ENCODE results near the gene CPA2.

The CPA2 gene

GRCh38 chr7:130299866-130300265, 33.2 kb downstream of the CPA2 start:
- Histone ChIP-seq H3K9ac (ENCODE audit: low read depth, low read length) (no peak overlapping the region), H3K4me1 (ENCODE audit: insufficient read depth, low read length) (no peaks in the 10 kb centered on the region), H3K27ac (ENCODE audit: low read depth, low read length) (no peak overlapping the region), H3K4me3 (ENCODE audit: low read length) (no peak overlapping the region), H3K36me3 (ENCODE audit: insufficient read depth, low read length) (no peaks in the 10 kb centered on the region), H3K9me3 (ENCODE audit: insufficient read depth, low read depth, low read length) (no peaks in the 10 kb centered on the region), H3K27me3 (ENCODE audit: insufficient read depth, low read length) (no peaks in the 10 kb centered on the region)
- WGBS: 94% methylated on average over 7 of the region's 7 CpGs

- H3K9me3 ChIP-seq (ENCODE audit: insufficient read depth, low read depth, low read length): no peaks in the 10 kb centered on the region
Measured at GRCh38 chr7:130301501-130302020, 34.9 kb downstream of the CPA2 start.

DNA sequence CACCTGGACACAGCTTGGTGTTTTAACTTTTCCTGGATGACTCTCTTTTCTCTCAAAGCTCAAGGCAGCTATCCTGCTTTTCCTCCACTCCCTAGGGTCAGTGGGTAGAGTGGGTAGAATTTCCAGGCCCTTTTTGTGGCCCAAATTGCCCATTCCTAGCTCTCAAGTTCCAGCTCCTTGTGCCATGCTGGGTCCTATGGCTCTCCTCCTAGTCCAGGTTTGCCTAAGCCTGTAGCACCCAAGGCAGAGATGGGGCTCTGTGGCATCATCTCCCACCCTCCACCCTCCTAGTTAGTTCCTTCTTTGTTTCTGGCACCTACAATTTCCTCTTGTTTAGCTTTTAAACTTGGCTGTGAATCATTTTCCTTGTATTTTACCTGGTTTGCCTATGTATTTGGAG, 36.0 kb downstream of the CPA2 start:
- Histone ChIP-seq H3K9ac (ENCODE audit: low read depth, low read length) (no peak overlapping the region), H3K9me3 (ENCODE audit: insufficient read depth, low read depth, low read length) (no peaks in the 10 kb centered on the region), H3K4me3 (ENCODE audit: low read length) (no peak overlapping the region), H3K27ac (ENCODE audit: low read depth, low read length) (no peak overlapping the region), H3K36me3 (ENCODE audit: insufficient read depth, low read length) (no peaks in the 10 kb centered on the region), H3K27me3 (ENCODE audit: insufficient read depth, low read length) (no peaks in the 10 kb centered on the region), H3K4me1 (ENCODE audit: insufficient read depth, low read length) (no peaks in the 10 kb centered on the region)

More at GRCh38 chr7:130301501-130302020, 34.9 kb downstream of the CPA2 start:
- no peaks in the 10 kb centered on the region for H3K36me3 ChIP-seq (ENCODE audit: insufficient read depth, low read length)
- H3K9ac ChIP-seq (ENCODE audit: low read depth, low read length): no peak overlapping the region
- H3K4me3 ChIP-seq (ENCODE audit: low read length): no peak overlapping the region
- H3K4me1 ChIP-seq (ENCODE audit: insufficient read depth, low read length): no peaks in the 10 kb centered on the region
- WGBS: 87% methylated on average over 8 of the region's 8 CpGs
- H3K27me3 ChIP-seq (ENCODE audit: insufficient read depth, low read length): no peaks in the 10 kb centered on the region
- H3K27ac ChIP-seq (ENCODE audit: low read depth, low read length): no peak overlapping the region

- Histone ChIP-seq H3K4me3 (ENCODE audit: low read length) (no peak overlapping the region), H3K27ac (ENCODE audit: low read depth, low read length) (no peak overlapping the region), H3K27me3 (ENCODE audit: insufficient read depth, low read length) (no peaks in the 10 kb centered on the region), H3K4me1 (ENCODE audit: insufficient read depth, low read length) (no peaks in the 10 kb centered on the region), H3K9ac (ENCODE audit: low read depth, low read length) (no peak overlapping the region), H3K9me3 (ENCODE audit: insufficient read depth, low read depth, low read length) (no peaks in the 10 kb centered on the region), H3K36me3 (ENCODE audit: insufficient read depth, low read length) (no peaks in the 10 kb centered on the region)
- 100% methylated on average over 2 of the region's 2 CpGs for WGBS
Measured at GRCh38 chr7:130303127-130303526, 36.5 kb downstream of the CPA2 start.

DNA sequence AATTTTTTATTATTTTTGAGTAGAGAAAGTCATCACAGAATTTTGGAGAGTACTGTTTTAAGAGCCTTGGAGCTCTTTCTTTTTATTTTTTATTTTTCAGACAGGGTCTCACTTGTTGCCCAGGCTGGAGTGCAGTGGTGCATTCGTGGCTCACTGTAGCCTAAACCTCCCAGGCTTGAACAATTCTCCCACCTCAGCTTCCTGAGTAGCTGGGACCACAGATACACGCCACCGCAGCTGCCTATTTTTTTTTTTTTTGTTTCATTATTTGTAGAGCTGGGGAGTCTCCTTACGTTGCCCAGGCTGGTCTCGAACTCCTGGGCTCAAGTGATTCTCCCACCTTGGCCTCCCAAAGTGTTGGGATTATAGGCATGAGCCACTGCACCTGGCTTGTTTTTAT, 36.9 kb downstream of the CPA2 start:
- Histone ChIP-seq H3K4me1 (ENCODE audit: insufficient read depth, low read length) (no peaks in the 10 kb centered on the region), H3K4me3 (ENCODE audit: low read length) (no peak overlapping the region), H3K9me3 (ENCODE audit: insufficient read depth, low read depth, low read length) (no peaks in the 10 kb centered on the region), H3K9ac (ENCODE audit: low read depth, low read length) (no peak overlapping the region), H3K27ac (ENCODE audit: low read depth, low read length) (no peak overlapping the region), H3K27me3 (ENCODE audit: insufficient read depth, low read length) (no peaks in the 10 kb centered on the region), H3K36me3 (ENCODE audit: insufficient read depth, low read length) (no peaks in the 10 kb centered on the region)
- 88% methylated on average over 5 of the region's 5 CpGs for WGBS

GRCh38 chr7:130303982-130304381, 37.3 kb downstream of the CPA2 start:
- H3K27me3 ChIP-seq (ENCODE audit: insufficient read depth, low read length): no peaks in the 10 kb centered on the region
- no peaks in the 10 kb centered on the region for H3K9me3 ChIP-seq (ENCODE audit: insufficient read depth, low read depth, low read length)
- H3K9ac ChIP-seq (ENCODE audit: low read depth, low read length): no peak overlapping the region
- H3K36me3 ChIP-seq (ENCODE audit: insufficient read depth, low read length): no peaks in the 10 kb centered on the region
- WGBS: 95% methylated on average over 5 of the region's 5 CpGs
- no peak overlapping the region for H3K4me3 ChIP-seq (ENCODE audit: low read length)
- no peak overlapping the region for H3K27ac ChIP-seq (ENCODE audit: low read depth, low read length)
- H3K4me1 ChIP-seq (ENCODE audit: insufficient read depth, low read length): no peaks in the 10 kb centered on the region

DNA sequence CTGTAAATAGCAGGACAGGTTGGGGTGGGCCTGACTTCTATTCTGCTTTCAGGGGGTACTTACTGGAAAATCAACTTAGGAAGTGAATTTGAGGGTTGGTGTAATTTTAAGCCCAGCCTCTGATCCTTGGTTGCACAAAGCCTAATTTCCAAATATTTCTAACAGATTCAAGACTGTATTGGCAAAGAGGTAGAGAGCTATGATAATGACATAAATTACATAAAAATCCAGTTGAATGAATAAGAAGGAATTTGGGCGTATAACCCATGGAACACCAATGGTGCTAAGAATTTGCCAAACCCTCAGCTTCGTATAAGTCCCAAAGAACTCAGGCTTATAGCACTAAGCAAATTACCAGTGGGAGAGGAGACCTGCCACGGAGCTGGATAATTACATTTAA, 38.2 kb downstream of the CPA2 start:
- Histone ChIP-seq H3K9me3 (ENCODE audit: insufficient read depth, low read depth, low read length) (no peaks in the 10 kb centered on the region), H3K27ac (ENCODE audit: low read depth, low read length) (no peak overlapping the region), H3K36me3 (ENCODE audit: insufficient read depth, low read length) (no peaks in the 10 kb centered on the region), H3K4me3 (ENCODE audit: low read length) (no peak overlapping the region), H3K4me1 (ENCODE audit: insufficient read depth, low read length) (no peaks in the 10 kb centered on the region), H3K27me3 (ENCODE audit: insufficient read depth, low read length) (no peaks in the 10 kb centered on the region), H3K9ac (ENCODE audit: low read depth, low read length) (no peak overlapping the region)
- 86% methylated on average over 3 of the region's 3 CpGs for whole genome bisulfite sequencing

- H3K9ac ChIP-seq (ENCODE audit: low read depth, low read length): no peak overlapping the region
- no peaks in the 10 kb centered on the region for H3K4me1 ChIP-seq (ENCODE audit: insufficient read depth, low read length)
- WGBS: 94% methylated on average over 21 of the region's 21 CpGs
- H3K36me3 ChIP-seq (ENCODE audit: insufficient read depth, low read length): no peaks in the 10 kb centered on the region
- H3K27ac ChIP-seq (ENCODE audit: low read depth, low read length): no peak overlapping the region
- H3K9me3 ChIP-seq (ENCODE audit: insufficient read depth, low read depth, low read length): no peaks in the 10 kb centered on the region
- no peaks in the 10 kb centered on the region for H3K27me3 ChIP-seq (ENCODE audit: insufficient read depth, low read length)
- H3K4me3 ChIP-seq (ENCODE audit: low read length): no peak overlapping the region
Measured at GRCh38 chr7:130305433-130306042, 38.9 kb downstream of the CPA2 start.

DNA sequence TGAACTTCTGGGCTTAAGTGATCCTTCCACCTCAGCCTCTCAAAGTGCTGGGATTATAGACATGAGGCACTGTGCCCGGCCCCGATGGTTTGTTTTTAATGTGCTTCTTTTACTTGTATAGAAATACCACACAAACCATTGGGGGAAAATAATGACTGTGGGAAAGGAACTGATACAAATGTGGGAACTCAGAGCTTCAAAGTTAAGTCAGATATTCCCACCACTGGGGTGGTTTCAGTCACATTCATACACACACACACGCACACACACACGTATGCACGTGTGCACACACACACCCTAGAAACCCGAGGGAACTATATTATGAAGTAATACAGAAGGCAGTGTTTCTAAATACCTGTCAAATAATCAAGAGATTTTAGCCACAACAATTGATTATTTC, 43.3 kb downstream of the CPA2 start:
- 93% methylated on average over 2 of the region's 6 CpGs for WGBS
- no peak overlapping the region for H3K4me3 ChIP-seq (ENCODE audit: low read length)
- H3K36me3 ChIP-seq (ENCODE audit: insufficient read depth, low read length): no peaks in the 10 kb centered on the region
- peaks cover 11% of the 10 kb centered on the region for H3K9me3 ChIP-seq (ENCODE audit: insufficient read depth, low read depth, low read length)
- no peaks in the 10 kb centered on the region for H3K27me3 ChIP-seq (ENCODE audit: insufficient read depth, low read length)
- no peak overlapping the region for H3K9ac ChIP-seq (ENCODE audit: low read depth, low read length)
- H3K27ac ChIP-seq (ENCODE audit: low read depth, low read length): no peak overlapping the region
- H3K4me1 ChIP-seq (ENCODE audit: insufficient read depth, low read length): no peaks in the 10 kb centered on the region

GRCh38 chr7:130314305-130314704, 47.6 kb downstream of the CPA2 start:
- H3K36me3 ChIP-seq (ENCODE audit: insufficient read depth, low read length): no peaks in the 10 kb centered on the region
- no peak overlapping the region for H3K9ac ChIP-seq (ENCODE audit: low read depth, low read length)
- WGBS: 90% methylated on average over 6 of the region's 6 CpGs
- H3K27ac ChIP-seq (ENCODE audit: low read depth, low read length): no peak overlapping the region
- no peaks in the 10 kb centered on the region for H3K27me3 ChIP-seq (ENCODE audit: insufficient read depth, low read length)
- no peaks in the 10 kb centered on the region for H3K4me1 ChIP-seq (ENCODE audit: insufficient read depth, low read length)
- peaks cover 11% of the 10 kb centered on the region for H3K9me3 ChIP-seq (ENCODE audit: insufficient read depth, low read depth, low read length)
- no peak overlapping the region for H3K4me3 ChIP-seq (ENCODE audit: low read length)

DNA sequence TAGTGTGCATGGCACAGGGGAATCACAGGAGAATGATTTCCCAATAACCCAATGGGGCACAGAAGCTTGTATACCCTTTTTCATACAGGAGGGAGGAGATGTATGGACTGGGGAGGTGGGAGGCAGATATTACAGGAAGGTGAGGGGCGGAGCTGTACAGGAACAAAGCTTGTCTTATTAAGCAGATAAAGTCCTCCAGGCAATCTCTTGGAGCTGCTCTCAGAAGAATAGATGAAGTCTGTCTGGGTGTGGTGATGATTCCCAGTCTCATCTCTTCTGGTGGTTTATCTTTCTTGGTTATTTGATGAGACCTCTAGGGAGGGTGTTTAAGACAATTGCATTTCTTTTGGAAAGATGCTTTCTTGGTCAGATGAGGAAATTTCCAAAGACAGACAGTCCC, 52.9 kb downstream of the CPA2 start:
- Histone ChIP-seq H3K27me3 (ENCODE audit: insufficient read depth, low read length) (no peaks in the 10 kb centered on the region), H3K4me1 (ENCODE audit: insufficient read depth, low read length) (peaks cover 4% of the 10 kb centered on the region; the same call in 1 of the 2 replicates), H3K4me3 (ENCODE audit: low read length) (no peak overlapping the region), H3K9me3 (ENCODE audit: insufficient read depth, low read depth, low read length) (no peaks in the 10 kb centered on the region), H3K9ac (ENCODE audit: low read depth, low read length) (no peak overlapping the region), H3K27ac (ENCODE audit: low read depth, low read length) (no peak overlapping the region), H3K36me3 (ENCODE audit: insufficient read depth, low read length) (no peaks in the 10 kb centered on the region)
- 97% methylated on average over 1 of the region's 1 CpG for WGBS
